Activated CD8-positive, alpha-beta memory T cell treated with anti-CD3 and anti-CD28 coated beads, Interleukin-2, amount 10 ng/mL, durations not matched to agents 7 days and 5 days (primary cell): Measurements from ENCODE around the gene SAMD4A. TPM values are rescaled to one million over a fixed set of nuclear protein-coding genes. Genes with fewer than 3 reads are reported as not detected.

ENCODE experiments used
- ATAC-seq: fragments of 150-1000 bp; cut with Tn5 transposase; one replicate; pipeline ENCODE4 v1.10.0; 2021; ENCODE audit warnings: moderate library complexity
- CTCF ChIA-PET: fragments of 350-600 bp; sonication (Branson Sonifier 250); formaldehyde crosslinking; loops from one replicate; lab custom pipeline; 2021; ENCODE audit warnings: antibody characterized with exemption; lab: Charles Lee
- DNase-seq: peaks from one replicate; pipeline ENCODE4 v3.0.0-alpha.2; 2020
- H3K27ac Mint-ChIP-seq: one replicate; pipeline ENCODE4 v1.8.0; 2021; ENCODE audit warnings: mild to moderate bottlenecking, mixed read lengths
- H3K27me3 Mint-ChIP-seq: one replicate; pipeline ENCODE4 v1.8.0; 2021; ENCODE audit warnings: mixed read lengths
- H3K36me3 Mint-ChIP-seq: one replicate; pipeline ENCODE4 v1.8.0; 2021; ENCODE audit warnings: mild to moderate bottlenecking, mixed read lengths
- H3K4me1 Mint-ChIP-seq: one replicate; pipeline ENCODE4 v1.8.0; 2021; ENCODE audit warnings: mixed read lengths
- H3K4me3 Mint-ChIP-seq: one replicate; pipeline ENCODE4 v1.8.0; 2021; ENCODE audit warnings: mild to moderate bottlenecking, moderate library complexity, mixed read lengths
- H3K9me3 Mint-ChIP-seq: one replicate; pipeline ENCODE4 v1.8.0; 2022; ENCODE audit warnings: low read depth, mixed read lengths
- total RNA-seq, 2 experiments: library from RNA; stranded (reverse); gene quantifications; one replicate each; pipeline ENCODE4 v1.2.3, GENCODE V29; 2021

The SAMD4A gene
- total RNA-seq, 2 experiments from 2014 or later: 1.6 to 1.7 TPM

GRCh38 chr14:54589843-54590242, 22.9 kb downstream of the SAMD4A start:
- Mint-ChIP-seq H3K4me3 (no peak overlapping the region), H3K27ac (no peak overlapping the region), H3K9me3 (no peaks in the 10 kb centered on the region), H3K27me3 (peaks cover 57% of the 10 kb centered on the region), H3K4me1 (peaks cover 19% of the 10 kb centered on the region), H3K36me3 (peaks cover 2% of the 10 kb centered on the region)
- ATAC-seq (no peak), DNase-seq (no peak)
- CTCF ChIA-PET: interaction anchor here (2.0 kb wide), 1 partner anchor 26 kb away, joined by 6 read pairs; no protein-coding TSS in a partner anchor

GRCh38 chr14:54590481-54590880, 23.6 kb downstream of the SAMD4A start:
- no peak overlapping the region for H3K27ac Mint-ChIP-seq
- ATAC-seq (no peak), DNase-seq (no peak)
- no peaks in the 10 kb centered on the region for H3K9me3 Mint-ChIP-seq
- peaks cover 59% of the 10 kb centered on the region for H3K27me3 Mint-ChIP-seq
- H3K36me3 Mint-ChIP-seq: peaks cover 2% of the 10 kb centered on the region
- peaks cover 21% of the 10 kb centered on the region for H3K4me1 Mint-ChIP-seq
- CTCF ChIA-PET: interaction anchor here (2.0 kb wide), 1 partner anchor 26 kb away, joined by 6 read pairs; no protein-coding TSS in a partner anchor
- no peak overlapping the region for H3K4me3 Mint-ChIP-seq

- Mint-ChIP-seq H3K9me3 (no peaks in the 10 kb centered on the region), H3K36me3 (peaks cover 2% of the 10 kb centered on the region), H3K27ac (no peak overlapping the region), H3K4me3 (no peak overlapping the region), H3K27me3 (peaks cover 53% of the 10 kb centered on the region), H3K4me1 (peaks cover 21% of the 10 kb centered on the region)
- no peak for ATAC-seq
- no peak for DNase-seq
- CTCF ChIA-PET: interaction anchor here (0.8 to 2.0 kb wide), 2 partner anchors 27 to 81 kb away, joined by 3 to 6 read pairs; no protein-coding TSS in a partner anchor
Measured at GRCh38 chr14:54591461-54591860, 24.5 kb downstream of the SAMD4A start.

- peaks cover 2% of the 10 kb centered on the region for H3K36me3 Mint-ChIP-seq
- H3K4me1 Mint-ChIP-seq: peaks cover 21% of the 10 kb centered on the region
- ATAC-seq: no peak
- peaks cover 48% of the 10 kb centered on the region for H3K27me3 Mint-ChIP-seq
- DNase-seq: no peak
- H3K9me3 Mint-ChIP-seq: no peaks in the 10 kb centered on the region
- CTCF ChIA-PET: interaction anchor here (0.8 to 2.0 kb wide), 2 partner anchors 28 to 81 kb away, joined by 3 to 6 read pairs; no protein-coding TSS in a partner anchor
- no peak overlapping the region for H3K27ac Mint-ChIP-seq
- H3K4me3 Mint-ChIP-seq: no peak overlapping the region
Measured at GRCh38 chr14:54591866-54592265, 24.9 kb downstream of the SAMD4A start.

- Mint-ChIP-seq H3K36me3 (no peaks in the 10 kb centered on the region), H3K4me1 (peaks cover 9% of the 10 kb centered on the region), H3K9me3 (no peaks in the 10 kb centered on the region), H3K27me3 (peaks cover 36% of the 10 kb centered on the region), H3K27ac (no peak overlapping the region), H3K4me3 (no peak overlapping the region)
- ATAC-seq: no peak
- CTCF ChIA-PET: interaction anchor here (1.1 to 1.2 kb wide), 2 partner anchors 49 to 212 kb away, joined by 3 read pairs; no protein-coding TSS in a partner anchor
- DNase-seq: no peak
Measured at GRCh38 chr14:54593860-54594259, 26.9 kb downstream of the SAMD4A start.

- Mint-ChIP-seq H3K9me3 (no peaks in the 10 kb centered on the region), H3K27ac (no peak overlapping the region), H3K4me1 (peaks cover 9% of the 10 kb centered on the region), H3K4me3 (no peak overlapping the region), H3K27me3 (peaks cover 33% of the 10 kb centered on the region), H3K36me3 (no peaks in the 10 kb centered on the region)
- CTCF ChIA-PET: interaction anchor here (1.2 kb wide), 1 partner anchor 49 kb away, joined by 3 read pairs; no protein-coding TSS in a partner anchor
- ATAC-seq (no peak), DNase-seq (no peak)
Measured at GRCh38 chr14:54594537-54594936, 27.6 kb downstream of the SAMD4A start.

- peaks cover 31% of the 10 kb centered on the region for H3K27me3 Mint-ChIP-seq
- H3K4me1 Mint-ChIP-seq: peaks cover 9% of the 10 kb centered on the region
- no peak overlapping the region for H3K4me3 Mint-ChIP-seq
- ATAC-seq (no peak), DNase-seq (no peak)
- no peaks in the 10 kb centered on the region for H3K36me3 Mint-ChIP-seq
- H3K9me3 Mint-ChIP-seq: no peaks in the 10 kb centered on the region
- CTCF ChIA-PET: no interaction called here
- no peak overlapping the region for H3K27ac Mint-ChIP-seq
Measured at GRCh38 chr14:54597795-54598443, 31.0 kb downstream of the SAMD4A start.

GRCh38 chr14:54599966-54600716, 33.2 kb downstream of the SAMD4A start:
- DNase-seq (no peak), ATAC-seq (no peak)
- no peaks in the 10 kb centered on the region for H3K36me3 Mint-ChIP-seq
- no peak overlapping the region for H3K4me3 Mint-ChIP-seq
- peaks cover 20% of the 10 kb centered on the region for H3K27me3 Mint-ChIP-seq
- no peak overlapping the region for H3K27ac Mint-ChIP-seq
- CTCF ChIA-PET: interaction anchor here (1.0 to 1.3 kb wide), 3 partner anchors 27 to 177 kb away, joined by 3 read pairs; no protein-coding TSS in a partner anchor
- H3K4me1 Mint-ChIP-seq: no peaks in the 10 kb centered on the region
- no peaks in the 10 kb centered on the region for H3K9me3 Mint-ChIP-seq

- Mint-ChIP-seq H3K4me1 (no peaks in the 10 kb centered on the region), H3K4me3 (no peak overlapping the region), H3K27ac (no peak overlapping the region), H3K27me3 (peaks cover 20% of the 10 kb centered on the region), H3K36me3 (no peaks in the 10 kb centered on the region), H3K9me3 (no peaks in the 10 kb centered on the region)
- CTCF ChIA-PET: interaction anchor here (1.0 to 1.3 kb wide), 2 partner anchors 37 to 176 kb away, joined by 3 read pairs; no protein-coding TSS in a partner anchor
- DNase-seq (no peak), ATAC-seq (no peak)
Measured at GRCh38 chr14:54600717-54601109, 33.8 kb downstream of the SAMD4A start.

- CTCF ChIA-PET: interaction anchor here (0.9 kb wide), 1 partner anchor 35 kb away, joined by 4 read pairs; no protein-coding TSS in a partner anchor
- no peaks in the 10 kb centered on the region for H3K36me3 Mint-ChIP-seq
Measured at GRCh38 chr14:54603362-54603761, 36.4 kb downstream of the SAMD4A start.

GRCh38 chr14:54606178-54606577, 39.2 kb downstream of the SAMD4A start:
- H3K4me3 Mint-ChIP-seq: no peak overlapping the region
- ATAC-seq (no peak), DNase-seq (no peak)
- CTCF ChIA-PET: no interaction called here
- H3K36me3 Mint-ChIP-seq: no peaks in the 10 kb centered on the region
- no peaks in the 10 kb centered on the region for H3K4me1 Mint-ChIP-seq
- no peak overlapping the region for H3K27ac Mint-ChIP-seq
- peaks cover 27% of the 10 kb centered on the region for H3K27me3 Mint-ChIP-seq
- no peaks in the 10 kb centered on the region for H3K9me3 Mint-ChIP-seq

More at GRCh38 chr14:54603362-54603761, 36.4 kb downstream of the SAMD4A start:
- H3K9me3 Mint-ChIP-seq: no peaks in the 10 kb centered on the region
- ATAC-seq: no peak
- H3K4me1 Mint-ChIP-seq: no peaks in the 10 kb centered on the region
- no peak overlapping the region for H3K27ac Mint-ChIP-seq
- no peak overlapping the region for H3K4me3 Mint-ChIP-seq
- H3K27me3 Mint-ChIP-seq: peaks cover 25% of the 10 kb centered on the region
- DNase-seq: no peak

GRCh38 chr14:54606631-54607133, 39.8 kb downstream of the SAMD4A start:
- Mint-ChIP-seq H3K4me3 (no peak overlapping the region), H3K36me3 (no peaks in the 10 kb centered on the region), H3K27ac (no peak overlapping the region), H3K27me3 (peaks cover 26% of the 10 kb centered on the region), H3K4me1 (no peaks in the 10 kb centered on the region), H3K9me3 (no peaks in the 10 kb centered on the region)
- ATAC-seq (no peak), DNase-seq (no peak)
- CTCF ChIA-PET: no interaction called here

GRCh38 chr14:54609576-54609975, 42.6 kb downstream of the SAMD4A start:
- ATAC-seq (no peak), DNase-seq (no peak)
- Mint-ChIP-seq H3K27ac (no peak overlapping the region), H3K4me1 (no peaks in the 10 kb centered on the region), H3K4me3 (no peak overlapping the region), H3K36me3 (no peaks in the 10 kb centered on the region), H3K27me3 (peaks cover 34% of the 10 kb centered on the region), H3K9me3 (no peaks in the 10 kb centered on the region)
- CTCF ChIA-PET: interaction anchor here (0.8 kb wide), 1 partner anchor 33 kb away, joined by 3 read pairs; no protein-coding TSS in a partner anchor
